Measurements from ENCODE around the gene ACSL6.
"Not testable (repeated sequence)": the region's sequence is repeated elsewhere in the genome, so short reads cannot be mapped to it uniquely, and the experiment has no call there.

Gene ACSL6

DNA sequence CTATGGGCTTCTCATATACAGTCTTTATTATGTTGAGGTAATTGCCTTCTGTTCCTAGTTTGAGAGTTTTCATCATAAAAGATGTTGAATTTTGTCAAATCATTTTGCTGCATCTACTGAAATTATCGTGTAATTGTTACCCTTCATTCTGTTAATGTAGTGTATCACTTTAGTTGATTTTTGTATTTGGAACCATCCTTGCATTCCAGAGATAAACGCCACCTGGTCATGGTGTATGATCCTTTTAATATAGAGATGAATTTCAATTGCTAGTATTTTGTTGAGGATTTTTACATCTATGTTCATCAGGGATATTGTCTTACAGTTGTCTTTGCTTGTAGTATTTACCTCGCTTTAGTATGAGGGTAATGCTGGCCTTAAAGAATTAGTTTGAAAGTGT is 85.3 kb downstream of the ACSL6 start:
- DNase-seq: no peak

DNA sequence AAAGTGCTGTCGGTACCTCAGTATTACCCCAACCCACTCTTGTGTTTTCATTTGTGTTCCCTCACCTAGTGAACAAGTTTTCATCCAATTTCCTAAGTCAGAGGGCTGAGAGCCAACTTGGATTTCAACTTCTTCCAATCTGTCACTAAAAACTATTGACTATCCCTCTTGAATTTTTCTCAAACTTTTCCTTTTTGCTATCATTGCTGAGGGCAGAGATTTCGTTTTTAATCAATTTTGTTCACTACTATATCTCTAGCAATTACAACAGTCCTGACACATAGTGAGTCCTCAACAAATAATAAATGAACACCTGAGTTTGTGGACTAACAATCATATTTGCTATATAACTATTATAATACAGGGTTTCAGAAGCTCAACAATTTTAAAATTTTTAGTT is 95.0 kb downstream of the ACSL6 start:
- DNase-seq: no peak

DNA sequence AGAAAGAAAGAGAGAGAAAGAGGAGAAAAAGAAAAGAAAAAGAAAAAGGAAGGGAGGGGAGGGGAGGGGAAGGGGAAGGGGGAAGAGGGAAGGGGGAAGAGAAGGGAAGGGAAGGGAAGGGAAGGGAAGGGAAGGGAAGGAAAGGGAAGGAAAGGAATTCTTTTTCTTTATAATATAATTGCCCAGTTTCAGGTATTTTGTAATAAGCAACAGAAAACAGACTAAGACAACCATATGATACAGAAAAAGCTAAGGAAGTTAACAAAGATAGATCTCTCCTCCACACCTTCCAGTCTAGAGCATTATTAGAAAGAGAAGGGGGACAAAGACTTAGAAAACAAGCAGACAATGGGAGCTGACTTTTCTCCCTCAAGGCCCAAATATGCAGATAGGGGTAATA is 97.0 kb downstream of the ACSL6 start:
- no peak for DNase-seq

DNA sequence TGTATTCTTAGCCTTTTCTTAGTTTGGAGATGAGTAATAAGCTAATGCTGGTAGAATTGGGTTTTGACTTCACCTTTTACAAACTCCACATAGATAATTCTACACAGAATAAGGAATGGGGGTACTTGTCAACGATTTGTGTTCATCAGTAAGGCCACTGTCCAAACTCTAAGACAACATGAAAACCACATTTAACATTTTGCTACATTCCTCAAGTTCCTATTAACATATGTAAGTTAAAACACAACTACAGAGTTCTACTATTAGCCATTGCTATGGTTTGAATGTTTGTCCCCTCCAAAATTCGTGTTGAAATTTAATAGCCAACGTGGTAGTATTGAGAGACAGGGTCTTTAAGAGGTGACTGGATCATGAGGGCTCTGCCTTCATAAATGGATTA is 97.9 kb downstream of the ACSL6 start:
- DNase-seq: no peak

DNA sequence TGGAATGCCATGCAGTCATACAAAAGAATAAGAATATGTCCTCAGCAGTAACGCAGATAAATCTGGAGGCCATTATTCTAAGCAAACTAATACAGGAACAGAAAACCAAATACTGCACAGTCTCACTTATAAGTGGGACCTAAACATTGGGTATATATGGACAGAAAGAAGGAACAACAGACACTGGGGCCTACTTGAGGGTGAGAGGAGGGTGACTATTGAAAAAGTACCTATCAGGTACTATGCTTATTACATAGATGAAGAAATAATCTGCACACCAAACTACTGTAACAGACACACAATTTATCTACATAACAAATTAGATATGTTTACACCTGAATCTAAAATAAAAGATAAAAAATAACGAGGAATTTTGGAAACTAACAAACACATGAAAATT is 104.8 kb downstream of the ACSL6 start:
- no peak for DNase-seq

DNA sequence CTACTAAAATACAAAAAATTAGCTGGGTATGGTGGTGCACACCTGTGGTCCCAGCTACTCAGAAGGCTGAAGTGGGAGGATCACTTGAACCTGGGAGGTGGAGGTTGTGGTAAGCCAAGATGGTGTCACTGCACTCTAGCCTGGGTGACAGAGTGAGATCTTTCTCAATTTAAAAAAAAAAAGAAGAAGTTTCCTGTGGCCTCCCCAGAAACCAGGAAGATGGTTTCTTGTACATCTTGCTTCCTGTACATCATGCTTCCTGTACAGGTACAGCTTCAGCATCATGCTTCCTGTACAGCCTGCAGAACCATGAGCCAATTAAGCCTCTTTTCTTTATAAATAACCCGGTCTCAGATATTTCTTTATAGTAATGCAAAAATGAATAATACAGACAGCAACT is 109.2 kb downstream of the ACSL6 start:
- DNase-seq: not testable (repeated sequence)

Measured in activated effector memory CD4-positive, alpha-beta T cell treated with anti-CD3 and anti-CD28 coated beads, Interleukin-2, amount 50 U/mL, for 16 hours (primary cell).